Activated CD8-positive, alpha-beta memory T cell treated with anti-CD3 and anti-CD28 coated beads for 24 hours (primary cell): Measurements from ENCODE around the gene PDE8A.

Experiments
- DNase-seq: peaks from one replicate; pipeline ENCODE4 v3.0.0-alpha.2; 2020

Gene PDE8A

DNA sequence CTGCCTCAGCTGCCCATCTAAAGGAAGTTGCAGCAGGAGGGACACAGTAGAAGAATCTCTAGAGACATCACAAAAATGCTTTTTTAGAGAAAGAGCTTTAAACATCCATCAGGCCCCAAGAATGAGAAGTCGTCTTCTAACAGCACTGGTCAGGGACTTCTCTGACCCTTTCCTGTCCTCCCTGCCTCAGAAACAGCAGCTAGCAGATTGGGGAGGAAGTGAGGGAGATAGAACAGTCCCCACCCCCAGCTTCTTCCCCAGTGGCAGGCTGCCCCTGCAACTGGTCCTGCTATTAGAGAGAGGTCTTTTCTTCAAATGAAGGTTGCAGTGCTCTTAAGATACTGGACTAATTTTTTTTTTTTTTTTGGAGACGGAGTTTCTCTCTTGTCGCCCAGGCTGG is 55.1 kb downstream of the PDE8A start:
- DNase-seq: no peak

DNA sequence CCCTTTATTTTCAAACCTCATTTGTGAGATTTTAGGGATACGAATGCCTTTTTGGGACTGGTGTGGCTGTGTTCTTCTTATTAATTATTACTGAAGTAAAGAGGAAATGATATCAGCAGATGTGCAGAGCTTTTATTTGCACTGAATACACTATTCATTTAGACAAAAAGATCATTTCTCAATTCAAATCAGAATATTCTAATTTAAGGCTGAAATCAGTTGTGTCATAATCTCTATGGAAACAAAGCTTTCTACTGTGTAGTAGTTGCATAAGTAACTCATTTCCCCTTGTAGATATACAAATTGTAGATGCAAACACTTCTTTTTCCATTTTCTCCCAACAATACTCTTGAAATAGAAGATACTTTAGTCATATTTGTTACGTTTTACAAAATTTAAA is 56.0 kb downstream of the PDE8A start:
- no peak for DNase-seq

DNA sequence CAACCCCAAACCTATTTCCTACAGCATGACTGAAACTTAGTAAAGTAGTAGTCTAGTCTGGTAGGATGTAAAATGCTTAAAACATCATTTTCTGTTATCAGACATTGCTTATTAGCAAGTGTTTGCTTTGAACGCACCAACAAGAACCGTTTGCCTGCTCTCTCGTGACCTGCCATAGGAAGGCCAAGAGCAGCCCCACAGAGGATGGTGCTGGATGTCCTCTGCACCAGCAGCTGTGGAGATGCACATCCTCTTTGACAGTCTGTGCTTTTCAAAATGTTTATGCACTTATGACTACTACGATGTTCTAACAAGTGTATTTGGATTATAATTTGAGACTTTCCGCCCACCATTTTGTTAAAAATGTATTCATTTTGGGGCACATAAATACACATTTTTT is 59.6 kb downstream of the PDE8A start:
- no peak for DNase-seq

GRCh38 chr15:85044251-85044853 is 62.7 kb downstream of the PDE8A start:
- no peak for DNase-seq

GRCh38 chr15:85044894-85045293 is 63.2 kb downstream of the PDE8A start:
- DNase-seq: no peak

DNA sequence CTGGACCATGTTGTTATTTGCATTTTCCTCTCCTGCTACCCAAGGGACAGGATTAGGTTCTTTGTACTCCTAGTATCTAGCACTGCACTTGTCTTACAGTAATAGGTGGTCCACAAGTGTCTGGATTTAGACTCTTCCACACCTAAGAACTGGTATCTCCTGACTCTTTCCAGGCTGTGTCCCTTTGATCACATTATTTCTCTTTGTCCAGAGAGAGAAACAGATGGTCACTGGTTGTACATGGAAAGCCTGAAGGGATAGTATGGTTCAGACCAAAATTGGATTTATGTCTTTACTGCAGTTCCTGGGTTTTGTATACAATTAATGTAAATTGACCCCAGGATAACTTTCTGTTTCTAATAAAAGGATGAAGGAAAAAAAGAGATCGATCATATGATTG is 64.0 kb downstream of the PDE8A start:
- DNase-seq: no peak

- no peak for DNase-seq
Measured at GRCh38 chr15:85047271-85047948, 65.8 kb downstream of the PDE8A start.

- DNase-seq: no peak
Measured at GRCh38 chr15:85048430-85048829, 66.8 kb downstream of the PDE8A start.

- no peak for DNase-seq
Measured at GRCh38 chr15:85049805-85050204, 68.1 kb downstream of the PDE8A start.

DNA sequence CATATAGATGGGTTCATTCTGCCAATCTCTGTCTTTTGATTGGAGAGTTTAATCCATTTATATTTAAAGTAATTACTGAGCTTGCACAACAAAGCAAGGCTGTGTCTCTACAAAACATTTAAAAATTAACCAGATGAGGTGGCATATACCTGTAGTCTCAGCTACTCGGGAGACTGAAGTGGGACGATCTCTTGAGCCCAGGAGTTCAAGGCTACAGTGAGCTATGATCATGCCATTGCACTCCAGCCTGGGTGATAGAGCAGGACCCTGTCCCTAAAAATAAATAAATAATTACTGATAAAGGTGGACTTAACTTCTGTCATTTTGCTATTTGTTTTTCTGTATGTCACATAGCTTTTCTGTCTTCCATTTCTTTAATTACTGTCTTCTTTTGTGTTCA is 78.1 kb downstream of the PDE8A start:
- DNase-seq: no peak

DNA sequence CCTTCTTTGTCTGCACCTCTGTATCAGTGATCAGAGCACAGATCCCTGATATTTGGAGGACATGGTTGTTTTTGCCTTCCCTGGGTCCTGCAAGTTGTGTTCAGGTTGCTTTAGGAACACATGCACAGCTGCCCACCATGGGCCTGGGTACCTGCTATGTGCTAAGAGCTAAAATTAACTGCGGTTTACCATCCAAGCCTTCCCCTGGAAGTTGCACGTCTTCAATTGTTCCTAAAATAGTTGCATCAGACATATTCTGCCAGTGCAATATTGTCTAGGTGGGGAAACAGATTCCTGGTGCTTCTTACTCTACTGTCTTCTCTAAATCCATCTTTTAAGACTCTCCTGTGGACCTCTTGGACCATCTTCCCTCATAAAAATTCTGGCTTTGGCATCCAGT is 80.9 kb downstream of the PDE8A start:
- DNase-seq: no peak

DNA sequence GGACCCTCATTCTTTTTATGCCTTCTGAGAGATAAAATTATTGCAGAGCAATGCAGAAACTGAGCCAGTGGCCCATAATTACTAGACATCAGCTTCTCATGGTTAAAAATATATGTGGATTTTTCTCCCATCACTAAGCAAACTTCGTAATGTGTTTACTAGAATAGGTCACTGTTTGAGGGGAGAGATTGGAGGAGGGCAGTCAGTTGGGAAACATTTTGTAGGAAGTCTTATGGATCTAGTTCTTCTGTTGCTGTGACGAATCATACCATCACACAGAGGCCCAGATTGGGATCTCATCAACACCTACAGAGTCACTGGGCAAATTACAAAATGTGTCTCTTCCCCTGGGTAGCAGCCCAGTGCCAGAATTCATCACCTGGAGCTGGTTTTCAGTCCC is 81.4 kb downstream of the PDE8A start:
- DNase-seq: no peak

GRCh38 chr15:85063522-85064079 is 81.9 kb downstream of the PDE8A start:
- no peak for DNase-seq

- no peak for DNase-seq
Measured at GRCh38 chr15:85064710-85065109, 83.1 kb downstream of the PDE8A start.

DNA sequence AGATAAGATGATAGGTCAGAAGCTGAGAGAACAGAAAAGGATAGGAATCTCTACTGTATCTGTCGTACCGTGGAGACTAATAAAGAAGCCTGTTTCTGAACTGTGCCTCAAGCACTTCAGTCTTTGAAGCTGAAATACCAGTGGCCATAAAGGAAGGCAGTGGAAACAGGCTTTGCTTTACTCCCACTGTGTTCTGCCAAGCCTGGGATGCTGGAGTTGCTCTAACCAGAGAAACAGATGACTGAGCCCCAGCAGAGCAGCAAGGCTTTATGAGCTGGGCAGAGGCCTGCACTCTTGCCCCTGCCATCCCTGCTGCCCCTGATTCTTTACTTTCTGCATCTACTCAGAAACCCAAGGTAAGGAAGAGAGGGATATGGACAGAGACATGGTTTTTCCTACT is 89.4 kb downstream of the PDE8A start:
- no peak for DNase-seq

GRCh38 chr15:85071504-85071903 is 89.8 kb downstream of the PDE8A start:
- no peak for DNase-seq

DNA sequence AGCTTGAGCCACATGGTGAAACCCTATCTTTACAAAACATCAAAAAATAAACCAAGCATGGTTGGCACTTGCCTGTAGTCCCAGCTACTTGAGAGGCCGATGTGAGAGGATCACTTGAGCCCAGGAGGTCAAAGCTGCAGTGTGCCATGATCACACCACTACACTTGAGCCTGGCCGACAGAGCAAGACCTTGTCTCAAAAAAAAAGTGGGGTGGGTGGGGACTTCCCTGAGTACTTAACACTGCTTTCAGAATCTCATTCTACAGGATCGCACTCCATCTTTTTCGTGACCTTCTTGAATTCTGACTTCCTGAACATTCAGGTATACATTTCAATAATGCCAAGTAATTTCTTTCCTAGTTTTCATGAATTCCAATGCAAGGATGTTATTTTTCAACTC is 91.3 kb downstream of the PDE8A start:
- DNase-seq: no peak

- no peak for DNase-seq
Measured at GRCh38 chr15:85073556-85074194, 92.0 kb downstream of the PDE8A start.

DNA sequence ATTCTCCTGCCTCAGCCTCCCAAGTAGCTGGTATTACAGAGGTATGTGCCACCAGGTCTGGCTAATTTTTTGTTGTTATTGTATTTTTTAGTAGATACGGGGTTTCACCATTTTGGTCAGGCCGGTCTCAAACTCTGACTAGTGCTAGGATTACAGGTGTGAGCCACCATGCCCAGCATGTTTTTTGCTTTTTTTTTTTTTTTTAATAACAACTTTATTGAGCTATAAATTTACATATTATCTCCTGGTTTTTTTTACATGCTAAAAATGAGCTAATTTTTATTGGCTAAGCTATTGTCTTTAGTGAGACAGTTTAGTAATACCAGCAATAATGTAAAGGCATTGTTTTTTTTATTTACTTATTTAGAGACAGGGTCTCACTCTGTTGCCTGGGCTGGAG is 105.2 kb downstream of the PDE8A start:
- DNase-seq: no peak

DNA sequence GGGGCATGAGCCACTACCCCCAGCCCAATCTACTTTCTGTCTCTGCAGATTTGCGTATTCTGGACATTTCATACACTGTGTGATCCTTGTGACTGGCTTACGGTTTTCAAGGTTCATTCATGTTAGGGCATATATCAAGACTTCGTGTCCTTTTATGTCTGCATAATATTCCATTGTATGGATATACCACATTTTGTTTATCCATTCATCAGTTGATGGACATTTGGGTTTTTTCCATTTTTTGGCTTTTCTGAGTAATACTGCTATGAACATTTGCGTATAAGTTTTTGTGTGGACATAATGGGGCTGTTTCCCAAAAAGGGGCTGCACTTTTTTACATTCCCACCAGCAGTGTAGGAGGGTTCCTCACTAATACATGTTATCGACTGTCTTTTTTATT is 106.6 kb downstream of the PDE8A start:
- no peak for DNase-seq

DNA sequence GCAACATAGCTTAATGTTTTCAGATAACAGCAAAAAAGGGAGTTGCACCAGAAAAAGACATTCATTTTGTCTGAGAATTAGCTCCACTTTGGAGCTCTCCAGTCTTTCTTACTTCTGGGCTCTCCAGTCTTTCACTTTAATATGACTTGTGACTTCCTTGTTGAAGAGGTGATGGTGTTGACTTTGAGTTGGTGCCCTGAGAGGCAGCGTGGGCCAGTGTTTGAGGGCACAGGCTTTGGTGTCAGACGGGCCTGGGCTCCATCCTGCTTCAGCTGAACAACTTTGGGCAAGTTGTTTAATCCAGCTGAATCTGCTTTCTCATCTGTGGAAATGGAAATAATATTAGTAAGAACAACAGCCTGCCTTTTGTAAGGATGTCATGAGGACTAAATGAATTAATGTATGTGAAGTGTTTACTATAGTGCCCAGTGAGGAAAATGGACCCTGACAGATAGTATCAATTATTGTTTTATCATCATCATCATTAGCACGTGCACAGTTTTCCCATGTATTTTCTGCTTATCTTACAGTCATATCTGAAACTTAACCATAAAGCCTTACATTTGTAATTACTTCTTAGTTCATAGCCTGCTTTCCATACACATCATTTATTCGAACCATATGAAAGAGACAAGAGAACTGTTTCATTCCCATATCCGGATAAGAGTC is 108.4 kb downstream of the PDE8A start:
- no peak for DNase-seq

DNA sequence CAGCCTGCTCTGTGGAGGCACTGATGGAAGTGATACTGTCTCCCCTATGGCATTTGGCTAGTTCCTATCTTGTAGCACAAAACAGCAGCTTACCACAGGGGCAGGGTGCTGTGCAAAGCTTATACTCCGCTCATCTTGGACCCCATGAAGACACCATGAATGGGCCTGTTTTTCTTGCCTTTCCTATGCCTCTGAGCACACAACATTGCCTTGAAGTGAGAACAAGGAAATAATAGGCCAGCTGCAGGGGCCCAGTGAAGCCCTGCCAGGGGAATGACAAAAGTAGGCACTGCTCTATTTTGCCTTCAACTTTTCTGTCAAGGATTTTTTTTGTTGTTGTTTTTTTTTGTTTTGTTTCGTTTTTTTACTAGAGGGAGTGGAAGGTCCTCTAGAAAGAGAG is 110.3 kb downstream of the PDE8A start:
- no peak for DNase-seq

- DNase-seq: no peak
Measured at GRCh38 chr15:85094685-85095084, 113.0 kb downstream of the PDE8A start.

GRCh38 chr15:85095566-85095965 is 113.9 kb downstream of the PDE8A start:
- DNase-seq: no peak
